ENCODE data around the gene MED25. TPM values are rescaled to one million over a fixed set of nuclear protein-coding genes. Genes with fewer than 3 reads are reported as not detected.

MED25 gene
- total RNA-seq, 3 donors from 2014 or later = 16.3 to 27.5 (median 20.6) TPM

DNA sequence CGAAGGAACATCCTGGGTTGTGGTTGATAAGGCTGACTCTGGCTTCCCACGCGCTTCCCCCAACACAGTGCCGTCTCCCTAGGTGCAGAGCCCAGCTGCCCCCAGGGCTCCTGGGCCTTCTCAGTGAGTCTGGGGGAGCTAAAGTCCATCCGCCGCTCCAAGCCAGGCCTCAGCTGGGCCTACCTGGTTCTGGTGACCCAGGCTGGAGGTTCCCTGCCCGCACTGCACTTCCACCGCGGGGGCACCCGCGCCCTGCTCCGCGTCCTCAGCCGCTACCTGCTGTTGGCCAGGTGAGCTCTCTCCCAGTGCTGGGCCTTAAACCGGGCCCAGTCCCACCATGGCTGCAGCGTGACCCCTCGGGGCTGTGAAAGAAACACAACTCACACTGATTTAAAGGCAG, 63.1 kb downstream of the MED25 start:
- peaks cover 14% of the 10 kb centered on the region for H3K36me3 ChIP-seq
- H3K4me3 ChIP-seq = no peak overlapping the region
- no peaks in the 10 kb centered on the region for H3K4me1 ChIP-seq
- peaks cover 0 to 6% of the 10 kb centered on the region in 2 donors for H3K9me3 ChIP-seq
- TF ChIP-seq POLR2AphosphoS5 (IDR thresholded peaks at IDR 0.05) = no peak
- TF ChIP-seq, protein P1, sequence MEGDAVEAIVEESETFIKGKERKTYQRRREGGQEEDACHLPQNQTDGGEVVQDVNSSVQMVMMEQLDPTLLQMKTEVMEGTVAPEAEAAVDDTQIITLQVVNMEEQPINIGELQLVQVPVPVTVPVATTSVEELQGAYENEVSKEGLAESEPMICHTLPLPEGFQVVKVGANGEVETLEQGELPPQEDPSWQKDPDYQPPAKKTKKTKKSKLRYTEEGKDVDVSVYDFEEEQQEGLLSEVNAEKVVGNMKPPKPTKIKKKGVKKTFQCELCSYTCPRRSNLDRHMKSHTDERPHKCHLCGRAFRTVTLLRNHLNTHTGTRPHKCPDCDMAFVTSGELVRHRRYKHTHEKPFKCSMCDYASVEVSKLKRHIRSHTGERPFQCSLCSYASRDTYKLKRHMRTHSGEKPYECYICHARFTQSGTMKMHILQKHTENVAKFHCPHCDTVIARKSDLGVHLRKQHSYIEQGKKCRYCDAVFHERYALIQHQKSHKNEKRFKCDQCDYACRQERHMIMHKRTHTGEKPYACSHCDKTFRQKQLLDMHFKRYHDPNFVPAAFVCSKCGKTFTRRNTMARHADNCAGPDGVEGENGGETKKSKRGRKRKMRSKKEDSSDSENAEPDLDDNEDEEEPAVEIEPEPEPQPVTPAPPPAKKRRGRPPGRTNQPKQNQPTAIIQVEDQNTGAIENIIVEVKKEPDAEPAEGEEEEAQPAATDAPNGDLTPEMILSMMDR (IDR thresholded peaks at IDR 0.05) = no peak
- no peak for TF ChIP-seq POLR2A (IDR thresholded peaks at IDR 0.05)
- no peak for DNase-seq (ENCODE audit: low spot score in 2 of 2)
- H3K27ac ChIP-seq = no peak overlapping the region
- no peaks in the 10 kb centered on the region for H3K27me3 ChIP-seq
- intact Hi-C loops (cut with DNase I; ENCODE audit: low total_unique reads) = no loop called here

DNA sequence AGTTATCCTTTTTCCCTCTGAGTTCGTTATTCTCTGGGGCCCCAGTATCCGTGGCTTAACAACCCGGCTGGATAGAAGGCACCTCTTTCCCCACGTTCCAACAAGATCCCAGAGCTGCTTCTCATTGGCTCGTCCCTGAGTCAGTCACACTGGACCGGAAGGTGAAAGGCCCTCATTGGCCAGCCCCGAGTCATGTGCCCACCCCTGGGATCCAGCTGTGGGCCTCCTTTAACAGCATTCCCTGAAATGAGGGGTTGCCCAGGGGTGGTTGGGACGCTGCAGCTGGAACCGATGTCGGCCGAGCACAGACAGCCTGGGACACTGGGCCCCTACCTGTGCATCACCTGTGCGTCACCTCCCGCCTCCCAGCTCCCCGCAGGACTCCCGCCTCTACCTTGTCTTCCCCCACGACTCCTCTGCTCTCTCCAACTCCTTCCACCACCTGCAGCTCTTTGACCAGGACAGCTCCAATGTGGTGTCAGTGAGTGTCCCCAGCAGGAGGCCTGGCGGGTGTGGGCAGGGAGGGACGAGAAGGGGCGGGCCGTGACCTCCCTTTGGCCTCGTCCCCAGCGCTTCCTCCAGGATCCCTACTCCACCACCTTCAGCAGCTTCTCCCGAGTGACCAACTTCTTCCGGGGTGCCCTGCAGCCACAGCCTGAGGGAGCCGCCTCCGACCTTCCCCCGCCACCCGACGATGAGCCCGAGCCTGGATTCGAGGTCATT, 63.7 kb downstream of the MED25 start:
- H3K4me1 ChIP-seq = no peaks in the 10 kb centered on the region
- TF ChIP-seq POLR2A (IDR thresholded peaks at IDR 0.05) = no peak
- no peak for TF ChIP-seq POLR2AphosphoS5 (IDR thresholded peaks at IDR 0.05)
- TF ChIP-seq, protein P1 (IDR thresholded peaks at IDR 0.05) = no peak
- no peak for DNase-seq (ENCODE audit: low spot score in 2 of 2)
- H3K27ac ChIP-seq = no peak overlapping the region
- H3K36me3 ChIP-seq = peaks cover 14% of the 10 kb centered on the region
- H3K27me3 ChIP-seq = no peaks in the 10 kb centered on the region
- intact Hi-C loops (cut with DNase I; ENCODE audit: low total_unique reads) = no loop called here
- H3K4me3 ChIP-seq = no peak overlapping the region
- H3K9me3 ChIP-seq = peaks cover 0 to 6% of the 10 kb centered on the region in 2 donors

DNA sequence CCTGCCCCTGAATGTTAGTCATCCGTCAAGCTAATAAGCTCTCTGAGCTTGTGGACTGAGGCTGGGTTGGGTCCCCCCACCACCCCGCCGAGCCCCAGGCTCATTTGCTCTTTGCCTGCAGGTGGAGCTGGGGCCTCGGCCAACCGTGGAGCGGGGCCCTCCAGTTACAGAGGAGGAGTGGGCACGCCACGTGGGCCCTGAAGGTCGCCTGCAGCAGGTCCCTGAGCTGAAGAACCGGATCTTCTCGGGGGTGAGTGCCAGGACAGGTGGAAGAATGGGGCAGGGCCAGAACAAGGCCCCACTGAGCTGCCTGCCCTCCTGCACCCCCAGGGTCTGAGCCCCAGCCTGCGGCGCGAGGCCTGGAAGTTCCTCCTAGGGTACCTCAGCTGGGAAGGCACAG, 64.6 kb downstream of the MED25 start:
- Histone ChIP-seq H3K4me1 (no peaks in the 10 kb centered on the region), H3K27me3 (no peaks in the 10 kb centered on the region), H3K4me3 (no peak overlapping the region), H3K27ac (no peak overlapping the region), H3K9me3 (peaks cover 0 to 6% of the 10 kb centered on the region in 2 donors), H3K36me3 (peaks cover 14% of the 10 kb centered on the region)
- TF ChIP-seq POLR2A (IDR thresholded peaks at IDR 0.05) = no peak
- TF ChIP-seq, protein P1 (IDR thresholded peaks at IDR 0.05) = no peak
- TF ChIP-seq POLR2AphosphoS5 (IDR thresholded peaks at IDR 0.05) = no peak
- no peak for DNase-seq (ENCODE audit: low spot score in 2 of 2)
- intact Hi-C loops (cut with DNase I; ENCODE audit: low total_unique reads) = no loop called here

DNA sequence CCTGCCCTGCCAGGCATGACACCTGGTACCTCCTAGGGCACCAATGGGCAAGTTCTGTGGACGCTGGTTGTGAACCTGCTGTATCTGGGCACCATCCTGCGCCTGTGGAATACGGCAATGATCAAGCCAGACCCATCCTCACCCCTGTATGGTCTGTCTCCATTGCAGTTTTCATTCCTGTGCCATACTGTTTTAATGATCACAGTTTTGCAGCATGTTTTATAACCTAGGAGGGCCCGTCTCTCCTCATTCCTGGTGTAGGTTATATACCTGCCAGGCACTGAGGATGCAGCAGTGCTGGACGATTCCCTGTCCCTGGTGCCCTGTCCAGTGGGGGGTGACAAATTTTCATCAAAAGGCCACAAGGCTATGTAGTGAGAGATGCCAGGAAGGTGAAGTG, 65.0 kb downstream of the MED25 start:
- Histone ChIP-seq H3K36me3 (peaks cover 14% of the 10 kb centered on the region), H3K27me3 (no peaks in the 10 kb centered on the region), H3K9me3 (peaks cover 0 to 6% of the 10 kb centered on the region in 2 donors), H3K27ac (no peak overlapping the region), H3K4me3 (no peak overlapping the region), H3K4me1 (no peaks in the 10 kb centered on the region)
- no peak for DNase-seq (ENCODE audit: low spot score in 2 of 2)
- intact Hi-C loops (cut with DNase I; ENCODE audit: low total_unique reads) = no loop called here
- TF ChIP-seq POLR2A (IDR thresholded peaks at IDR 0.05) = no peak
- TF ChIP-seq POLR2AphosphoS5 (IDR thresholded peaks at IDR 0.05) = no peak
- TF ChIP-seq, protein P1 (IDR thresholded peaks at IDR 0.05) = no peak

DNA sequence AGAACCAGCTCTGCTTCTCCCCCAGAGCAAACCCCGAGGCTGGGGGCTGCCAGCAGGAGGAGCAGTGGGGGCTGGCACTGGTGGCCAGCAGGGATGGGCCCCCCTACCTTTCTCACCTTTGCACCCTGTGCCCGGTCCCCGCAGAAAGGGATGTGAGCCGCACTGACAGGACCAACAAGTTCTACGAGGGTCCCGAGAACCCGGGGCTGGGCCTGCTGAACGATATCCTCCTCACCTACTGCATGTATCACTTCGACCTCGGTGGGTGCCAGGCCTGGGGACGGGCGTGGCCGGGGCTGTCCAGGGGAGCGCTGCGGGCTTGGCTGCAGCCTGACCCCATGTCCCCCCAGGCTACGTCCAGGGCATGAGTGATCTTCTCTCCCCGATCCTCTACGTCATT, 66.0 kb downstream of the MED25 start:
- Histone ChIP-seq H3K9me3 (peaks cover 0 to 6% of the 10 kb centered on the region in 2 donors), H3K36me3 (peaks cover 14% of the 10 kb centered on the region), H3K4me3 (no peak overlapping the region), H3K27me3 (no peaks in the 10 kb centered on the region), H3K4me1 (no peaks in the 10 kb centered on the region), H3K27ac (no peak overlapping the region)
- TF ChIP-seq POLR2AphosphoS5 (IDR thresholded peaks at IDR 0.05) (no peak), POLR2A (IDR thresholded peaks at IDR 0.05) (no peak)
- TF ChIP-seq, protein P1 (IDR thresholded peaks at IDR 0.05) = no peak
- intact Hi-C loops (cut with DNase I; ENCODE audit: low total_unique reads) = no loop called here
- DNase-seq (ENCODE audit: low spot score in 2 of 2) = no peak
